Right lobe of liver (tissue), 4 donors: ENCODE measurements around the gene VPS37D.

ENCODE experiments used
- CTCF ChIP-seq, 4 donors: fragments of 200-600 bp in 3 of 4; fragments of 450-650 bp in 1 of 4; IDR thresholded peaks; one replicate each; pipeline versions ENCODE4 v1.5.1 to v1.8.0; 2016 to 2022; ENCODE audit warnings: antibody characterized with exemption in 4 of 4, mild to moderate bottlenecking in 2 of 4
- POLR2A ChIP-seq: fragments of 450-650 bp; IDR thresholded peaks from one replicate; pipeline ENCODE4 v1.6.1; 2017; ENCODE audit warnings: antibody characterized with exemption, mild to moderate bottlenecking
- donor health status: DM: no; HTN: no; CAD: no.
- donor health status: DM: no; HTN: no; CAD: no.
- donor health status: DM: no; HTN: yes; CAD: no.

- TF ChIP-seq CTCF (IDR thresholded peaks at IDR 0.05) (no peak), POLR2A (no peak)
Measured at GRCh38 chr7:73703757-73704639, 36.4 kb downstream of the VPS37D start.
